ENCODE results near the gene NEGR1.

DNA sequence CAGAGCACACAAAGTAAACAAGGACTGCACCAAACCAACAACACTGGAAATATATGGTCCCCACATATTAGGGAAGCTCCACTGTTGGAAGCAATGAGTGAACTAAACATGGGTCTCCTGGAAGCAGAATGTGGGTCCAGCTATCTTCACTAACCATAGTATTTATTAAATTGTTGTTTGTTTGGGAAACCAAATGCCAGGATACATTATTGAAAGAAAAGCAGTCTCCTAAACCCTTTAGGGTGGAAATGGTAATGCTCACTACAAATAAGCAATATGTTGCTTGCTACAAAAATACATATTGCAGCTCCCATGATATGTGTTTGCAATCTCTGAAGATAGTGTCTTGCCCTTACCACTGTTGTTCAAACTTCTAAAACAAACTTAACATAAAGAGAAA, 2.2 kb downstream of the NEGR1 start:
- no peak for TF ChIP-seq CTCF (IDR thresholded peaks at IDR 0.05; ENCODE audit: low read depth, low read length)
- TF ChIP-seq EZH2phosphoT487 (IDR thresholded peaks at IDR 0.05; ENCODE audit: low read depth), result no peak
